Right lung (tissue), 5 donors: ENCODE results near the gene POLR3H. TPM values are rescaled to one million over a fixed set of nuclear protein-coding genes. Genes with fewer than 3 reads are reported as not detected.

Experiments
- DNase-seq, 2 donors: peaks; one replicate each; pipeline ENCODE4 v3.0.0-alpha.2; 2013
- polyA plus RNA-seq, 5 donors: library from polyadenylated mRNA; unstranded; fragments of 120-200 nt; gene quantifications; one replicate each; pipeline versions ENCODE4 v1.2.1 to v1.2.3, GENCODE V29; 2013; ENCODE audit warnings: inconsistent platforms in 1 of 5, low replicate concordance in 1 of 5; ENCODE audit not compliant: insufficient read length in 5 of 5, insufficient read depth in 1 of 5

Gene POLR3H
- polyA plus RNA-seq, 5 donors: 24.6 to 39.5 (median 27.3) TPM

DNA sequence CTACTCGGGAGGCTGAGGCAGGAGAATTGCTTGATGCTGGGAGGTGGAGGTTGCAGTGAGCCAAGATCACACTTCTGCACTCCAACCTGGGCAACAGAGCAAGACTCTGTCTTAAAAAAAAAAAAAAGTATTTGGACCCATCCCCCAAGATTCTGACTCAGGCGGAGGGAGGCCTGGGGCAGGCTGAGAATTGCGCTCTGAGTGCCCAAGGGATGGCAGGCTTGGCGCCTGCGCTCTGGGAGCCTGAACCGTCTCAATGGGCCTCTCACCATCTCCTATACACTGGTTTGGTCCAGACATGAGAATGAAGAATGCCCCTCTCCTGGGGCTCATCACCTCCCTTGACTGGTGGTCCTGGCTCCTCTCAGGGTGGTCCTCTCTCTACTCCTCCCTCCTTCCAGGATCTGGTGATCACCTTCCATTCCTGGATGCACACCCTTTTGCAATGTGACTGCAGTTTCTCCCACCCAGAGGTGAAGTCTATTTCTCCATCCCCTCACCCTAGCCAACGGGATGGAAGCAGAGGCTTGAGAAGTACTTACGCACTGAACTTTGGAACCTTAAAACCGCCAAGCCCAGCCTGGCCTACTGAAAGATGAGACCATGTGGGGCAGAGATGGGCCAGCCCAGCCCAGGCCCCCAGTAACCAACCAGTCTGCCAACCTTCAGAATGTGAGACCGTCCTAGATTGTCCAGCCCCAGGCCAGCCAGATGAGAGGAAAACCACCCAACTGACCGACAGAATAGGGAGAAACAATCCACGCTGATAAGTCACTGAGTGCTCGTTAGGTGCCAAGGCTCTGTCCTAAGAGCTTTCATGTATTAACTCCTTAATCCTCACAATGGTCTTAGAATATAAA lies 4.9 kb downstream of the POLR3H start:
- no peak for DNase-seq

DNA sequence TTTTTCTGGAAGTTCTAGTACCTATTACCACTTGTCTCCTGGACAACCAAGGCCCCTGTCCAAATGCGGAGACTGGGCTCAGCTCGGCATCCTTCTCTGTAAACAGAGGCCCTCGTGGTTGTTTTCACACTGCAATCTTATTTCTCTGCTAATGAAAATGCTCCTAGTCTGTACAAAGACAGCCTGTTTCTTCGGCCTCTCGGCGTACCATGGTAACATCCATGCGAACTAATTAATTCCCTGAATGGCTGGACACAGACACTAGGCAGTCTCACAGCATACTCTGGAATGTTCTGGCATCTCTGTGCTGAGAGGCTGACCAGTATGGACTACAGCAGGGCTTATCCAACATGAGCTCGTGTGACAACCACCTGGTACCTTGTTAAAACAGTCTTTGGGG lies 5.7 kb downstream of the POLR3H start:
- no peak for DNase-seq

DNA sequence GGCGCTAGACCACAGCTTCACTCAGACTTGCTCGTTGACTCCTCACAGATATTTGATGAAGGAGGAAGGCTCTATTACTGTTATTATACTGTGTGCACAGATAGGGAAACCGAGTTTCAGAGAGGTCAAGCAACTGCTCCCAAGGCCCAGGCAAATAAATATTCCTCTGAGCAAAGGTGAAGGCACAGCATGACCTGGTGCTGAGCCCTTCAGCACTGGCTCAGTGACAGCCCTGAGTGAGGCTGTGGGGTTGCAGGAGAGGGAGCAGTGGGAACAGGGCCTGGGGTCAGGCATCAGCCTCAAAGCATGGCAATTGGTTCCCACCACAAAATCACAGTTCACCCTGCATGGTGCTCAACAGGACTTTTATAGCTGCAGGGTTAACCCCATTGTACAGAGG lies 7.1 kb downstream of the POLR3H start:
- no peak for DNase-seq

DNA sequence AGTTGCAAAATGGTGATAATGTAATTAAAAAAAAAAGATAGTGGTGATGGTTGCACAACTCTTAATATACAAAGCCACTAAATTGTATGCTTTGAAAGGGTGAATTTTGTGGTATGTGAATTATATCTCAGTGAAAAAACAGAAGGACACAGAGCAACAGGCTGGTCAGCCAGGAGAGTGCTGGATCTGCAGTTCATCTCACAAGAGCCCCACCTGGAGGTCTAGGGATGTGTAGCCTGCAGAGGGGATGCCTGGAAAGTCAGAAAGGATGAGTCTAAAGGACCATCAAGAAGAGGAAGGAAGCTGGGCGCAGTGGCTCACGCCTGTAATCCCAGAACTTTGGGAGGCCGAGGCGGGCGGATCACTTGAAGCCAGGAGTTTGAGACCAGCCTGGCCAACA lies 9.0 kb downstream of the POLR3H start:
- DNase-seq: no peak

DNA sequence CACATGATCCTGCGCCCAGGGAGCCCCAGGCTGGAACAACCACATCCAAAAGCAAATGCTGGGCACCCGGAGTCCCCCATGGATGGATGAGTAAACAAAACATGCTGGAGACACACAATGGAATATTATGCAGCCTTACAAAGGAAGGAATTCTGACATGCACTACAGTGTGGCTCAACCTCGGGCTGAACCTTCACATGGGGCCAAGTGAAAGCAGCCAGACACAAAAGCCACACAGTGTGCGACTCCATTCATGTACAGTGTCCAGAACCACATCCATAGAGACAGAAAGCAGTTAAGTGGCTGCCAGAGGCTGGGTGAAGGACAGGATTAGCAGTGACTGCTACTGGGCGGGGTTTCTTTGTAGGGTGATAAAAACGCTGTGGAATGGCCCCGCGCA lies 10.1 kb downstream of the POLR3H start:
- DNase-seq: no peak

DNA sequence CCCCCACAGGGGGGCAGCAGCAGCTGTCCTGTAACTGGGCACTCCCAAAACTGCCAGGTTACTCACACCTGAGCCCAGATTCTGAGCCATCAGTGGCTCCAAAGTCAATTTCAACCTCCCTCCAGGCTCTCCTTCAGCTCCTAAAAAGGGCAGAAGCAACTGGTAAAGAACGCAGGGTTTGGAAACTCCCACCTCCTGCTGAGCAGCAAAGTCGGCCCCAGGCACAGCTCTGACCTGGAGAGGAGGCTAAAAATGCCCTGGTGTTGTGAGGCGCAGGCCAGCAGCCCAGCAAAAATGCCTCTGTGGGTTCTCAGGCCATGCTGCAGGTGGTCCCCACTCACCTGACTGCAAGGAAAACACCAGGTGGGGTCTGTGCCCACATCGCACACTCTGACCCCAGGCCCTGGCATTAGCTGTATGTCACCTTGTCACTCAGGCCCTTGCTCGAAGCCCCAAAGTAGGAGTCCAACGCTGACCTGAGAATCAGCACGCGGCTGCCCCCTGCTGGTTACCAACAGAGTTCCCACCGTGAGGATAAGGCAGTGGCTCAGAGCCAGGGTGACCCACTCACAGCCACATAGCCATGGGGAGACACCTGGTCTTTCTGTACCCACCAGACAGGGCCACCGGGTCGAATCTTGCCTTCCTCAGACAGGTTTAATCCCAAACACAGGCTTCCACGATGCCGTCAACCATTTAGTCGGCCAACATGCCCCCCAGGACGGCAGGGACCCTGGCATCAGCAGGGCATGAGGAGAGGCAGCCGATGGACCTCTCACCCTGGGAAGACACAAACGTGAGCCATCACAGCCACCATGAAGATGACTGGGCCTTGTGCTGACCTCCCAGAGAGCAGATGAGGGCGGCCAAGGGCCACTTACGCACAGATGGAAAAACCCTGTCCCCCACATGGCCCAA lies 11.1 kb downstream of the POLR3H start:
- DNase-seq: peak in 1 of 2 donors; percentile 42

DNA sequence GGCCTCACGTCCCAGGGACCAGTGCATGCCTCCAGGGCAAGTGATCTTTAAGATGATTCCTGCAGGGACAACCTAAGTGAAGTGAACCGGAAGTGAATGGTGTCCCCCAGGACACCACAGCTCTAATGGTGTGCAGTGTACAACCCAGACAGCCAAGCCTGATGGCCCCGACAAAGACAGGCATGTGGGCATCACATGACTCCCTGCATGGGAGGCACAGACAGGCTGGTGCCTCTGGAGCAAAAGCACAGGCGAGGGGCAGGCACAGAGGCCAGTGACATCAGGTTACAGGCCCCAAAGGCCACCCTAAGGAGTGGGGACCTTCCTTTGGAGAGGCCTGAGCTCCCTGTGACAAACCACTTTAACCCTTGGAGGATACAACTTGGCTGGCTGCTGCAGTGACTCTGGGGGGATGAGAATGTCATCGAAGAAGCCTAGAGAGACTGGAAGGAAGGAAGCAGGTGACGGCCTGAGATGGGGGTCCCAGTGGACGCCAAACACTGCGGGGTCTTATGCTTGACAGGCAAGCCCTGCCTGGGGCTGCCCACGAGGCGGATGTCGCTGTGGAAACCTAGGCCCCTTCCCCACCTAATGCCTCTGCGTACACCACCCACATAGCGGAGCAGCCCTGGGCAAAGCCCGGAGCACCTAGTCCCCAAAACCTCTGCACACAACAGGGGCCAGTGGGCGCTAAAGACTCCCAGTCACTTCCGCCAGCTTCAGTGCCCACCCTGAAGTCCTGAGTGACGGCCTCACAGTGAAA lies 12.4 kb downstream of the POLR3H start:
- DNase-seq: no peak

DNA sequence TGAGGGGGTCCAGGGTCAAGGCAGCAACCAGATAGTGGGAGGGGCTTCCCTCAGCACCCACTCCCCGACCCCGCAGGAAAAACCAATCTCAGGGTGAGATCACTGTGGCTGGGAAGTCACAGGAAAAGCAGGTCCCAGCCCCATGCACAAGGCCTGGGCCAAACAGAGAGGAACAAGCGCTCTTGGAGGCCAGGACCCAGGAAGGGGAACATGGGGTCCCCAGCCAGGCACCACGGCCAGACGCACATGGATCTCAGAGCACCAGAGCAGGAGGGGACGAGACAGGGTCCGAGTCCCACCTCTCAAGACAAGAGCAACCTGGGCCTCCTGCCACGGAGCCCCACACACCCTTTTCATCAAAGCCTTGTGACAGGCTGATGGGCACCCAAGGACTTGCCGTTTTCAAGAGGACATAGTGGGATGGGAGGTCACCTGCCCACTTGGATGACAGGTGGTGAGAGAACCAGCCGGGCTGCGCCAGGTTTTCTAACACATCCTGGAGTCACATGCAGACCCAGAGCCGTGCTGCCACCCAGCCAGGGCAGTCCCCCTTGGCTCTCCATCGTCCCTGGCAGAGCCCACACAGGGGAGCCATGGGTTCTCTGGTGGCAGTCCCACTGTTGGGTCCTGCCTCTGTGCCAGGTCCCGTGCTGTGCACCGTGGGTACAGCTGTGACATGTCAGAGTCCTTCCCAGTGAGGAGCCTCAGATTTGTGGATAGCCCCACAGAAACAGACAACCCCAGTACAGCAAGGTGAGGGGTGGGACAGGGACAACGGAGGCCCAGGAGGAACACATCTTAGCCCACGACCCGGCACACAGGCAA lies 13.2 kb downstream of the POLR3H start:
- no peak for DNase-seq

DNA sequence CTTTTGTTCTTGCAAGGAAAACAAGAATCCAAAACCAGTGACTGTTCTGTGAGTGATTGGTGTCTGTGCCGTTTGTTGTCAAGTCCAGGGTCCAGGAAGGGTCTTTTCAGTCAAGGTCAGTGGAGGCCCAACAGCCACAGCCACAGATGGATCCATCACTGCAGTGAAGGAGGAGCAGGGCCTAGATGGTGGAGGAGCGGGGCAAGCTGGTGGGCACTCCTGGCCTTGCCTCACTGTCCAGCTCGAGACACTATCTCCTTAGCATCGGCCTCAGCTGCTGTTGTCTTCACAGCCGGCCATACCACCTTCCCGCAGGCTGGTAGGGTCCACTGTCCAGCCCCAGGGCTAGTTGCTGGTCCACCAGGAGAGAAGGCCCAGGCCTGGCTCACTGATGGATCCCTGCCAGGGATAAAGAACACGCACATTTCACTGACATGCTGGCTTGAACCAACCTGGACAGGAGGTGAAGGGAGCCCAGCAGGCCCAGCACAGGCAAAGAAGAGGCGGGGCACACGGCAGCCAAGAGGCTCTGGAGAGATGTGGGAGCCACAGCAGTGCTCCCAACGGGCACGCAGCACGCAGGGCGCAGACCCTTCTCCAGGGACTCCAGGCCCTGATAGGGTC lies 15.2 kb downstream of the POLR3H start:
- no peak for DNase-seq

DNA sequence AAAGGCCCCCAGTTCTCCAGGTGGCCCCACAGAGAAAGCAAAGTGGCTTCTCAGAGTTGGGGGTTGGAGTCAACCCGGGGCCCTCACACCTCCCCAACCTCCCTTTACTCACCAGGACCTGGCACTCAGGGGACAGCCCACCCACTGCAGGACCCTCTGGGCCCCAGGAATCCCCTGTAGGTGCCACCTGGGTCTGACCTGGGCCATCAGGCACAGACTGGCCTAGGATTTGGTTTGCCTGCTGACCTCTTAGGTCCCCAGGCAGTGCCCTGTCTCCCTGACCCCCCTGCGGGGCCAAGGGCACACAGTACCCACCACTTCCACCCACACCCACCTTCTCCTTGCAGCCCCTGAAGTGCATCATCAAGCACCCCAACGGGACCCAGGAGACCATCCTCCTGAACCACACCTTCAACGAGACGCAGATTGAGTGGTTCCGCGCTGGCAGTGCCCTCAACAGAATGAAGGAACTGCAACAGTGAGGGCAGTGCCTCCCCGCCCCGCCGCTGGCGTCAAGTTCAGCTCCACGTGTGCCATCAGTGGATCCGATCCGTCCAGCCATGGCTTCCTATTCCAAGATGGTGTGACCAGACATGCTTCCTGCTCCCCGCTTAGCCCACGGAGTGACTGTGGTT lies 16.0 kb downstream of the POLR3H start:
- no peak for DNase-seq

DNA sequence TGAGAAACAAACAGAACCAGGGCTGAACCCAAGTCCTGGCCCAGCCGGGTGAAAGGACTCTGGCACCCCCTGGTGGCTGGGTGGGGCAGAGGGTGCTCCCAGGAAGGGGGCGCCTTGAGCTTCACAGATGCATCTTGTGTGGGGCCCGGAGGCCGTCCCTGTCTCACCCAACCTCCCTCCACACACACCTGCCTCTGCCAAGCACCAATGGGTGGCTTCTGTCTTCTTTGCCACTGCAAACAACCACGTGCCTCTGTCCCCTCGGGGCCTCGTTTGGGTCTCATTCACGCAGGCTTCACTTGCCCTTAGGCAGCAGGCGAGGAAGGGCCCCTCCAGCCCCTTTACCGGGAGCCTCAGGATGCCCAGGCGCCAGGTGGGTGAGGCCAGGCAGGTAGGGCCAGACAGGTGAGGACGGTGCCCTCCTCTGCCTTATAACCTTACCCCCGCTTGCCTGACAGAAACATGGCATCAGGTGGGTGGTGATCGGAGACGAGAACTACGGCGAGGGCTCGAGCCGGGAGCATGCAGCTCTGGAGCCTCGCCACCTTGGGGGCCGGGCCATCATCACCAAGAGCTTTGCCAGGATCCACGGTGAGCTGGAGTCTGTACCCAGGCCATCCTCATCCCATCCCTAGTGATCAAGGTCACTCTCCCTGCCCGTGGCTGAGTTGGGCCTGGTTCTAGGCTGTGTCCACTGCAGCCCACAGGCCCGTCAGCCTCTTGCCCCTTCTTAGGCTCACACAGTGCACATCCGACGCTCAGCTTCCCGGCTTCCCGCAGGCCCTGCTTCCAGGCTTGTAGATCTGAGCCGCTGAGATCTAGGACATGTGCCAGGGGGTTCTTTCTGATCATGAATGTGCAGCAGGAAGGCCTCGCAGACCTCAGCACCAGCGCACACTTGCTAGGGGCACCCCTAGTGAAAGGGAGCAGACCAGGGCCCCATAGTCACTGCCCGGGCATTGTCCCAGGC lies 17.2 kb downstream of the POLR3H start:
- no peak for DNase-seq

DNA sequence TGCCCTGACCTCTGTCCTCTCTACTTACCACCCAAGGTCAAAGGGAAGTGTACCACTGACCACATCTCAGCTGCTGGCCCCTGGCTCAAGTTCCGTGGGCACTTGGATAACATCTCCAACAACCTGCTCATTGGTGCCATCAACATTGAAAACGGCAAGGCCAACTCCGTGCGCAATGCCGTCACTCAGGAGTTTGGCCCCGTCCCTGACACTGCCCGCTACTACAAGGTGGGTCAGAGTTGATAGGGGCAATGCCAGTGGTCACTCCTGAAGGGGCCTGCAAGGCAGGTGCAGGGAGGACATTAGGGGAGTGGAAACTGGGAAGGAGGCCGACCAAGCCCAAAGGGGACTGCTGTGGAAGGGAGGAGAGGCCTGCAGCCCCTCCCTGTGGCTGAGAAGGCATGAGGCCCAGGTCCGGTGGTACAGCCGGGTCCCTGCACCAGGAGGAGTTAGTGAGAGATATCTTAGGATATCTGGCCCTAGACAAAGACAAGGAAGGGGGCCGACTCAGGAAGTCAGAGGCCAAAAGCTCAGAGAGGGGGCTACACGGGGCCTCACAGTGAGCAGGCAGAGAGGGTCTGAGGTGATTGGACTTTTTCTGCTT lies 17.9 kb downstream of the POLR3H start:
- no peak for DNase-seq

DNA sequence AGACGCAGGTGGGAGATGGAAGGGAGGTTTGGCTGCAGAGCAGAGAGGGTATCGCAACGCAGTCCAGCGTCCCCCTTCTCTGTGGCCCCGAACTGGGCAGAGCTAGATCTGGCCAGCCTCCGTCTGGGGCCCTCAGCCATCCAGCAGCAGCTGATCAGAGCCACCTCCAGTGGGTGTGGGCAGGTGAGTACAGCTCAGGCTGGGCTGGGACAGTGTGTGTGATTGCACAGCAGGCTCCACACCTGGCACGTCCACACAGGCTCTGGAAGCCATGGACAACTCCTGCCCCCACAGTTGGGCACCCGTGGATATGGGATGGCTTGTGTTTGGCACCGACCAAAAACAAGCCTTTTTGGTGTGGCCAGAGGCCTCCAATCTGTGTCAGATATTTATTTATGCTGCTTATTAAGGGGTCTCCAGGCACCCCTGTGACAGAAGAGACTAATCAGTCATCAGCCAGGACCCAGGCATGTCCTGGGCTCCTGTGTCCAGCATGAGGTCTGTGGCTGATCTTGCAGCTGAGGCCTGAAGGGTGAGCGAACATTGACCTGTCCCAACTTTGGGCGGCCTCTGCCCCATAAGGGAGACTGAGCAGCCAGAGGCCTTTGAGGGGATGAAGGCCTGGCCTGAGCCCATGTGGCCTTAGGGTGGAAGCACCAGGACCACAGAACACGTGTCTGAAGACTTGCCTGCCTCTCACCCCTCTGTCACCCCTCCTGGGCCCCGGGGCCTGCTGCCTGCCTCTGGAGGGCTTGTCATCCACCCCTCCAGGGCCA lies 18.6 kb downstream of the POLR3H start:
- DNase-seq: no peak

DNA sequence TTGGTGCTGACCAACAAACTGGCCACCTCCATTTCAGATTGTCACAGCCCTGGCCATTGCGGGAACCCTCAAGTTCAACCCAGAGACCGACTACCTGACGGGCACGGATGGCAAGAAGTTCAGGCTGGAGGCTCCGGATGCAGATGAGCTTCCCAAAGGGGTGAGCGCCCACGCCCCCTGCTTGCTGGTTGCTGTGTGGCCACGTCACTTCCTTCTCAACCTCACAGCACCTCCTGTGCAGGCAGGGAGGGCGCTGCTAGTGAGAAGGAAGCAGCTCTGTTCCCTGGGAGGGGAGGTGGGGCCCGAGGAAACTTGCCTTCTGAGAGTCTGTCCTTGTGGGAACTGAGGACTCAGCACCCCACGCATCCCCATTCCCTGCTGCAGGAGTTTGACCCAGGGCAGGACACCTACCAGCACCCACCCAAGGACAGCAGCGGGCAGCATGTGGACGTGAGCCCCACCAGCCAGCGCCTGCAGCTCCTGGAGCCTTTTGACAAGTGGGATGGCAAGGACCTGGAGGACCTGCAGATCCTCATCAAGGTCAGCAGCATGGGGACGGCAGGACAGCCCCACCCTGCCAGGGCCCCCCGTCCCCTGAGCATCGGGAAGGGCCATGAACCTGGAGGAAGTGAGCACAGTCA lies 19.3 kb downstream of the POLR3H start:
- no peak for DNase-seq

DNA sequence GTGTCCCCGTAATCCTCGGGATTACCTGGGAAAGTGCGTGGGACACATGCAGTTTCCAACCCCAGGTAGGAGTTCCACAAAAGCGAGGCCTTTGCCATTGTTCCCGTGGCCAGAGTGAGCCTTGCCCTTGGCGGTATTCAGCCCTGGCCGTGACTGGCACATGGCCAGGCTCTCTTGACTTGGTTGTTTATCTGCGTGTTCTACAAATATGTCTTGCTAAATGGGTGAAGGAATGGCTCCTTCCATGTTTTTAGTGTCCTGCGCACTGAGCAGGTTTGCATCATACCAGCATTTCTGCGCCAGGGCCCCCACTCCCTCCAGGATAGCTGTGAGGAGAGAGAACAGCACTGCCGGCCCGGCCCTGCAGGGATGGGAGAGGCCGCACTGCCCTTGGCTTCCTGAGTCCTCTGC lies 20.0 kb downstream of the POLR3H start:
- DNase-seq: peak; percentile 23 to 52

DNA sequence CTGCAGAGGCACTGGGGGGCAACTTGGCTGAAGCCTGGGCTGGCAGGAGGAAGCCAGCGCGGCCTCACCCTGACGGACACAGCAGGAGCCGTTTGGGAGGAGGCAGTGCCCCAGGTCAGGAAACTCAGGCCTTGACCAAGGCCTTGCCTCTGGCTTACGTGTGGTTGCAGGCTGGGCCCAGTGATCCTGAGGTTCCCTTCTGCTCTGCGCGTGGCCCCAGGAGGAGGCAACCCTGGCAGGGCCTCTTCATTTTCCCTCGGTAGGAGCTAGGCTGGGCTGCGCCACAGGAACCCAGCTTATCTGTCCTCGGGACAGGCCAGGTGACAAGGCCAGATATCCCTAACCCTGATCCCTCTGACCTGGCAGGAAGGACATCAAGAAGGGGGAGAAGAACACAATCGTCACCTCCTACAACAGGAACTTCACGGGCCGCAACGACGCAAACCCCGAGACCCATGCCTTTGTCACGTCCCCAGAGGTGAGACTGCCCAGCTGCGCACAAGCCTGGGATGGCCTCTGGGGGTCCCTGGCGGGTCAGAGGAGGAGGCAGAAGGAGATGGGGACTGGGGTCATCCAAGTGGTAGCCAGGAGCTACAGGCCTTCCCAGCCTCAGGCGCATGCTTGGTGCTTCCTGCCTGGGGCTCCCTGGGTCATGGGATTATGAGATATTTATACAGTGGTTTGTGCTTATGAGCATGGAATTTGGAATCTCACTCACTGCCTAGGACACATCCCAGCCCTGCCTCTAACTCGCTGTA lies 20.6 kb downstream of the POLR3H start:
- no peak for DNase-seq
